Astrocyte (in vitro differentiated cells and primary cell): ENCODE results near the gene SLC37A1.

Experiments used
- CTCF ChIP-seq: IDR thresholded peaks from 2 replicates; pipeline ENCODE4 v1.5.1; 2011; ENCODE audit warnings: low read depth, mild to moderate bottlenecking, inconsistent platforms, low read length, moderate library complexity; ENCODE audit not compliant: insufficient read depth
- EZH2 ChIP-seq: IDR thresholded peaks from 2 replicates; pipeline ENCODE4 v1.6.1; 2012; ENCODE audit warnings: mild to moderate bottlenecking, low read length, inconsistent platforms; ENCODE audit not compliant: insufficient read depth

DNA sequence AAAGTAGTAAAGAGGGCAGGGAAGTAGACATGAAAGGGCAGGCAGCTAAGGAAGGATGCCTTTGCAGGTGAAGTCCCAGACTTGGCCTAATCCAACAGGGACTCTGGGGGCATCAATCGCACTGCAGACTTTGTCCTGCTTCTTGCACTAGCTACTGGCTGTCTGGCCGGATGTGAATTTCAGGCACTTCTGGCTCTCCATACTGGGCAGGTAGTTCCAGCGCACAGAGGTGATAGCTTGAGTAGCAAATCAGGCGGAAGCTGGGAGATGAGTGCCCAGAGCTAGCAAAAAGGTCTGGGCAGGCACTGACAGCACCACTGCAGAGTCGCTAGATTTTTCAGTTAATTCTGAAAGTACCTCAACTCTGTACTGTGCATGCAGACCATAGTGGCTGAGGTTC is 18.6 kb upstream of the SLC37A1 start:
- TF ChIP-seq CTCF (no peak), EZH2 (no peak)
